HEK293 (cell line): Measurements from ENCODE around the gene BLOC1S6.

Experiments
- CTCF ChIA-PET: fragments of 350-600 bp; formaldehyde crosslinking; extraction: SDS; loops from one replicate; lab custom pipeline; 2021; ENCODE audit warnings: antibody characterized with exemption; lab: Yijun Ruan, JAX
- POLR2A ChIA-PET: fragments of 300-600 bp; formaldehyde crosslinking; extraction: SDS; loops from one replicate; lab custom pipeline; 2020; ENCODE audit warnings: antibody characterized with exemption, inconsistent platforms; lab: Yijun Ruan, JAX
- H3K27ac ChIP-seq: fragments of 200-500 bp; sonication (Bioruptor generic); 2 replicates; pipeline ENCODE4 v1.5.1; 2014; ENCODE audit warnings: low read depth, low read length, control low read depth, inconsistent platforms; ENCODE audit errors: extremely low read depth
- H3K36me3 ChIP-seq, 2 experiments: fragments of 200-500 bp in 1 of 2; sonication (Bioruptor generic) in 1 of 2; 1 replicate in 1 of 2; 2 replicates in 1 of 2; pipeline ENCODE4 v1.5.1; 2014 to 2017; ENCODE audit warnings: inconsistent platforms in 2 of 2, low read length in 2 of 2; ENCODE audit not compliant: control insufficient read depth in 2 of 2, insufficient read depth in 1 of 2
- H3K4me1 ChIP-seq: fragments of 200-500 bp; sonication (Bioruptor generic); 2 replicates; pipeline ENCODE4 v1.5.1; 2014; ENCODE audit warnings: mild to moderate bottlenecking, low read length, inconsistent platforms; ENCODE audit not compliant: control insufficient read depth, insufficient read depth
- H3K4me3 ChIP-seq: 2 replicates; pipeline ENCODE4 v1.5.1; 2011; ENCODE audit warnings: low read depth, mild to moderate bottlenecking, control low read depth, low read length, moderate library complexity
- H3K9me3 ChIP-seq: fragments of 200-500 bp; sonication (Bioruptor generic); 2 replicates; pipeline ENCODE4 v1.5.1; 2014; ENCODE audit warnings: low read depth, low read length, inconsistent platforms; ENCODE audit not compliant: control insufficient read depth, insufficient read depth
- GFI1B ChIP-seq: fragments of 450-650 bp; formaldehyde crosslinking; IDR thresholded peaks from 2 replicates; pipeline ENCODE4 v1.5.1; 2016; ENCODE audit warnings: missing biosample characterization, missing genetic modification characterization
- GLI2 ChIP-seq: fragments of 450-650 bp; formaldehyde crosslinking; IDR thresholded peaks from 2 replicates; pipeline ENCODE4; 2017; ENCODE audit warnings: missing biosample characterization, missing genetic modification characterization, low read depth, borderline replicate concordance
- KLF10 ChIP-seq: fragments of 450-650 bp; IDR thresholded peaks from 2 replicates; pipeline ENCODE4 v1.5.1; 2018; ENCODE audit warnings: missing biosample characterization, mild to moderate bottlenecking, missing genetic modification characterization
- OSR2 ChIP-seq: fragments of 450-650 bp; formaldehyde crosslinking; IDR thresholded peaks from 2 replicates; pipeline ENCODE4 v1.5.1; 2016; ENCODE audit warnings: missing biosample characterization, missing genetic modification characterization
- TCF7L2 ChIP-seq: IDR thresholded peaks from 2 replicates; pipeline ENCODE4 v1.6.1; 2011; ENCODE audit warnings: low read depth, mild to moderate bottlenecking, inconsistent platforms, low read length, moderate library complexity, borderline replicate concordance
- YY1 ChIP-seq: fragments of 450-650 bp; formaldehyde crosslinking; IDR thresholded peaks from 2 replicates; pipeline ENCODE4 v1.5.1; 2018; ENCODE audit warnings: missing biosample characterization, missing genetic modification characterization
- ZBTB1 ChIP-seq: fragments of 450-650 bp; formaldehyde crosslinking; IDR thresholded peaks from 2 replicates; pipeline ENCODE4 v1.5.1; 2016; ENCODE audit warnings: missing biosample characterization, missing genetic modification characterization
- ZFHX2 ChIP-seq: fragments of 450-650 bp; formaldehyde crosslinking; conservative IDR thresholded peaks from 2 replicates; pipeline ENCODE4 v1.5.1; 2016; ENCODE audit warnings: missing biosample characterization, missing genetic modification characterization
- ZFP3 ChIP-seq: fragments of 450-650 bp; formaldehyde crosslinking; IDR thresholded peaks from 2 replicates; pipeline ENCODE4 v1.5.1; 2016; ENCODE audit warnings: low read depth, missing biosample characterization, missing genetic modification characterization
- ZNF112 ChIP-seq: fragments of 450-650 bp; formaldehyde crosslinking; IDR thresholded peaks from 2 replicates; pipeline ENCODE4 v1.5.0; 2017; ENCODE audit warnings: missing biosample characterization, missing genetic modification characterization
- ZNF140 ChIP-seq: fragments of 450-650 bp; formaldehyde crosslinking; IDR thresholded peaks from 2 replicates; pipeline ENCODE4 v1.5.1; 2016; ENCODE audit warnings: missing biosample characterization, missing genetic modification characterization
- ZNF16 ChIP-seq: fragments of 450-650 bp; formaldehyde crosslinking; IDR thresholded peaks from 2 replicates; pipeline ENCODE4 v1.5.1; 2016; ENCODE audit warnings: low read depth, missing biosample characterization, missing genetic modification characterization
- ZNF202 ChIP-seq: fragments of 450-650 bp; formaldehyde crosslinking; IDR thresholded peaks from 2 replicates; pipeline ENCODE4 v1.5.1; 2016; ENCODE audit warnings: missing biosample characterization, missing genetic modification characterization, borderline replicate concordance
- ZNF214 ChIP-seq: fragments of 450-650 bp; formaldehyde crosslinking; IDR thresholded peaks from 2 replicates; pipeline ENCODE4 v1.5.1; 2017; ENCODE audit warnings: missing biosample characterization, mild to moderate bottlenecking, missing genetic modification characterization, borderline replicate concordance
- ZNF221 ChIP-seq: fragments of 450-650 bp; formaldehyde crosslinking; IDR thresholded peaks from 2 replicates; pipeline ENCODE4 v1.5.1; 2017; ENCODE audit warnings: missing biosample characterization, missing genetic modification characterization, borderline replicate concordance
- ZNF341 ChIP-seq: fragments of 450-650 bp; formaldehyde crosslinking; IDR thresholded peaks from 2 replicates; pipeline ENCODE4; 2016; ENCODE audit warnings: low read depth, missing biosample characterization, missing genetic modification characterization
- ZNF366 ChIP-seq: fragments of 450-650 bp; formaldehyde crosslinking; conservative IDR thresholded peaks from 2 replicates; pipeline ENCODE4 v1.5.1; 2016; ENCODE audit warnings: missing biosample characterization, missing genetic modification characterization
- ZNF48 ChIP-seq: fragments of 450-650 bp; formaldehyde crosslinking; IDR thresholded peaks from 2 replicates; pipeline ENCODE4 v1.5.1; 2016; ENCODE audit warnings: missing biosample characterization, missing genetic modification characterization
- ZNF621 ChIP-seq: fragments of 450-650 bp; formaldehyde crosslinking; IDR thresholded peaks from 2 replicates; pipeline ENCODE4 v1.5.1; 2017; ENCODE audit warnings: missing biosample characterization, missing genetic modification characterization
- ZNF654 ChIP-seq: fragments of 450-650 bp; formaldehyde crosslinking; IDR thresholded peaks from 2 replicates; pipeline ENCODE4 v1.5.1; 2016; ENCODE audit warnings: low read depth, missing biosample characterization, missing genetic modification characterization
- ZNF660 ChIP-seq: fragments of 450-650 bp; IDR thresholded peaks from 2 replicates; pipeline ENCODE4 v1.5.1; 2018; ENCODE audit warnings: missing biosample characterization, mild to moderate bottlenecking, missing genetic modification characterization
- ZNF701 ChIP-seq: fragments of 450-650 bp; formaldehyde crosslinking; IDR thresholded peaks from 2 replicates; pipeline ENCODE4 v1.5.1; 2016; ENCODE audit warnings: missing biosample characterization, missing genetic modification characterization
- ZNF792 ChIP-seq: fragments of 450-650 bp; formaldehyde crosslinking; IDR thresholded peaks from 2 replicates; pipeline ENCODE4 v1.5.1; 2016; ENCODE audit warnings: missing biosample characterization, missing genetic modification characterization
- ZNF837 ChIP-seq: fragments of 450-650 bp; formaldehyde crosslinking; IDR thresholded peaks from 2 replicates; pipeline ENCODE4 v1.5.1; 2016; ENCODE audit warnings: missing biosample characterization, missing genetic modification characterization
- TF ChIP-seq, protein P1 (sequence below): fragments of 450-650 bp; formaldehyde crosslinking; IDR thresholded peaks from 2 replicates; pipeline ENCODE4 v1.5.1; 2016; ENCODE audit warnings: missing biosample characterization, missing genetic modification characterization
- TF ChIP-seq, protein P2 (sequence below): fragments of 450-650 bp; formaldehyde crosslinking; IDR thresholded peaks from 2 replicates; pipeline ENCODE4 v1.5.1; 2016; ENCODE audit warnings: missing biosample characterization, missing genetic modification characterization

BLOC1S6 gene

DNA sequence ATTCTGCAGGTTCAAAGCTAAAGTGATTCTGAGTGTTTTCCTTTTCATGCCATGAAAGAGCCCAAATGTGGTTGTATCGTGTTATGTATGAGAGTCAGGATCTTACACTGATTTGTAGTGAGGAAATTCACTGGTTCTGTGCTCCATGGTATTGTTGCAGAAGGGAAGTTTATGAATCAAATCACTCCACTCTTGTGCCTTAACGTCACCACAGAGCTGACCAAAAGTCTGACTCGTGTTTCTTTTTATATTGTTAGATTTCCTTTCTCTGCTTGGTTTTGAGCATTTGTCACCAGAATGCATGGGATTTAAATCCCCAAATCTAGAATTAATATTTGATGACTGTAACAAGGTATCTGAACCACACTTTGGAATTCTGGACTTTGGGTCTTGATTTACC is 35.5 kb upstream of the BLOC1S6 start:
- no peak overlapping the region for H3K27ac ChIP-seq
- H3K36me3 ChIP-seq, result no peaks in the 10 kb centered on the region
- TF ChIP-seq ZBTB1 (tag by site-specific recombination), result no peak
- no peak for TF ChIP-seq ZNF654 (tag by site-specific recombination)
- TF ChIP-seq ZNF660 (tag by site-specific recombination), result no peak
- TF ChIP-seq ZNF621, result no peak
- no peak for TF ChIP-seq ZFHX2 (tag by site-specific recombination)
- no peak for TF ChIP-seq ZNF701 (tag by site-specific recombination)
- TF ChIP-seq YY1, result no peak
- no peak for TF ChIP-seq ZFP3 (tag by site-specific recombination)
- no peak for TF ChIP-seq ZNF16 (tag by site-specific recombination)
- no peak for TF ChIP-seq ZNF140 (tag by site-specific recombination)
- TF ChIP-seq ZNF48, result no peak
- TF ChIP-seq GLI2 (tag by site-specific recombination), result no peak
- TF ChIP-seq ZNF221, result no peak
- no peak for TF ChIP-seq TCF7L2
- TF ChIP-seq ZNF366 (tag by site-specific recombination), result no peak
- TF ChIP-seq ZNF792 (tag by site-specific recombination), result no peak
- POLR2A ChIA-PET, result no interaction called here
- CTCF ChIA-PET, result no interaction called here
- no peaks in the 10 kb centered on the region for H3K4me1 ChIP-seq
- no peaks in the 10 kb centered on the region for H3K9me3 ChIP-seq
- H3K4me3 ChIP-seq, result no peak overlapping the region

DNA sequence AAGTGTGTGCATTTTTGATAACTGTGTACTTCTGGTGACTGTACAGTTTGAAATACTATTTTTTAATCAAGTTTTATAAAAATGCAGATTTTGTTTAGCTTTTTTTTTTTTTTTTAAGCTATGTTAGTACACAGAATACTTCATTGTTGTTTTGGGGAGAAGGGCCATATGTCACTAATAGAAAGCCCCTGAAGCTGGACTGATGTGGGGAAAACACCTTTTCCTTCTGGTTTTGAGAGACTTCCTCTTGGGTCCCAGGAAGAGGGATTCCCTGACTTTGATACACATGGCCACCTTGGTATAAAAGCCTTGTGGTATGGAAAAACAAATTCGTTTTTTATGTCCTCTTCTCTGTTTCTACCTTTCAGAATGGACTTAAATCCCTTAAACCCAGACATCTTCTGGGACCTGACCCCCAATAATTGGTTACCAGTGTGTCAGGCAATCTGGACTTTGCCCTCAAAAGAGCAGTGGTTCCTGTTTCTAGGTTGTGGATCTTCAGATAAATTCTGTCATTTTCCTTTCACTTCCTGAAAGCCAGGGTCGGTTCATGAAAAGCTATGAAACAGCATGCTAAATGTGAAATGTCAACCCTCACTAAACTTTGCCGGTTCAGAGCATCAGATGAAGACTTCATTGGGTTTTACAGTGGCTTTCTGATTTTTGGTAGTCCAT is 31.1 kb upstream of the BLOC1S6 start:
- no peak overlapping the region for H3K27ac ChIP-seq
- H3K9me3 ChIP-seq, result no peaks in the 10 kb centered on the region
- ChIA-PET POLR2A (no interaction called here), CTCF (no interaction called here)
- TF ChIP-seq ZNF654 (tag by site-specific recombination) (no peak), OSR2 (tag by site-specific recombination) (no peak), GFI1B (tag by site-specific recombination) (no peak), ZNF341 (tag by site-specific recombination) (no peak), ZNF202 (tag by site-specific recombination) (no peak), KLF10 (tag by site-specific recombination) (no peak), ZNF837 (no peak), ZNF792 (tag by site-specific recombination) (no peak), ZNF214 (tag by site-specific recombination) (no peak), ZNF112 (tag by site-specific recombination) (no peak)
- TF ChIP-seq, protein P1, sequence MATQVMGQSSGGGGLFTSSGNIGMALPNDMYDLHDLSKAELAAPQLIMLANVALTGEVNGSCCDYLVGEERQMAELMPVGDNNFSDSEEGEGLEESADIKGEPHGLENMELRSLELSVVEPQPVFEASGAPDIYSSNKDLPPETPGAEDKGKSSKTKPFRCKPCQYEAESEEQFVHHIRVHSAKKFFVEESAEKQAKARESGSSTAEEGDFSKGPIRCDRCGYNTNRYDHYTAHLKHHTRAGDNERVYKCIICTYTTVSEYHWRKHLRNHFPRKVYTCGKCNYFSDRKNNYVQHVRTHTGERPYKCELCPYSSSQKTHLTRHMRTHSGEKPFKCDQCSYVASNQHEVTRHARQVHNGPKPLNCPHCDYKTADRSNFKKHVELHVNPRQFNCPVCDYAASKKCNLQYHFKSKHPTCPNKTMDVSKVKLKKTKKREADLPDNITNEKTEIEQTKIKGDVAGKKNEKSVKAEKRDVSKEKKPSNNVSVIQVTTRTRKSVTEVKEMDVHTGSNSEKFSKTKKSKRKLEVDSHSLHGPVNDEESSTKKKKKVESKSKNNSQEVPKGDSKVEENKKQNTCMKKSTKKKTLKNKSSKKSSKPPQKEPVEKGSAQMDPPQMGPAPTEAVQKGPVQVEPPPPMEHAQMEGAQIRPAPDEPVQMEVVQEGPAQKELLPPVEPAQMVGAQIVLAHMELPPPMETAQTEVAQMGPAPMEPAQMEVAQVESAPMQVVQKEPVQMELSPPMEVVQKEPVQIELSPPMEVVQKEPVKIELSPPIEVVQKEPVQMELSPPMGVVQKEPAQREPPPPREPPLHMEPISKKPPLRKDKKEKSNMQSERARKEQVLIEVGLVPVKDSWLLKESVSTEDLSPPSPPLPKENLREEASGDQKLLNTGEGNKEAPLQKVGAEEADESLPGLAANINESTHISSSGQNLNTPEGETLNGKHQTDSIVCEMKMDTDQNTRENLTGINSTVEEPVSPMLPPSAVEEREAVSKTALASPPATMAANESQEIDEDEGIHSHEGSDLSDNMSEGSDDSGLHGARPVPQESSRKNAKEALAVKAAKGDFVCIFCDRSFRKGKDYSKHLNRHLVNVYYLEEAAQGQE (tag by site-specific recombination), result no peak
- TF ChIP-seq, protein P2, sequence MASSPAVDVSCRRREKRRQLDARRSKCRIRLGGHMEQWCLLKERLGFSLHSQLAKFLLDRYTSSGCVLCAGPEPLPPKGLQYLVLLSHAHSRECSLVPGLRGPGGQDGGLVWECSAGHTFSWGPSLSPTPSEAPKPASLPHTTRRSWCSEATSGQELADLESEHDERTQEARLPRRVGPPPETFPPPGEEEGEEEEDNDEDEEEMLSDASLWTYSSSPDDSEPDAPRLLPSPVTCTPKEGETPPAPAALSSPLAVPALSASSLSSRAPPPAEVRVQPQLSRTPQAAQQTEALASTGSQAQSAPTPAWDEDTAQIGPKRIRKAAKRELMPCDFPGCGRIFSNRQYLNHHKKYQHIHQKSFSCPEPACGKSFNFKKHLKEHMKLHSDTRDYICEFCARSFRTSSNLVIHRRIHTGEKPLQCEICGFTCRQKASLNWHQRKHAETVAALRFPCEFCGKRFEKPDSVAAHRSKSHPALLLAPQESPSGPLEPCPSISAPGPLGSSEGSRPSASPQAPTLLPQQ, result no peak
- TF ChIP-seq, all 188 proteins: peak for 0
- H3K4me1 ChIP-seq, result no peaks in the 10 kb centered on the region
- H3K4me3 ChIP-seq, result no peak overlapping the region
- H3K36me3 ChIP-seq, result no peaks in the 10 kb centered on the region
